Vagina (tissue), 2 donors: Measurements from ENCODE around the gene HNF1A. TPM values are rescaled to one million over a fixed set of nuclear protein-coding genes. Genes with fewer than 3 reads are reported as not detected.
A peak's percentile ranks its signal among the peaks of the same experiment; 100 is the strongest.
"Not testable (repeated sequence)": the region's sequence is repeated elsewhere in the genome, so short reads cannot be mapped to it uniquely, and the experiment has no call there.

Experiments
- DNase-seq, 2 donors: peaks; one replicate each; pipeline ENCODE4 v3.0.0-alpha.2; 2017; ENCODE audit errors: extremely low spot score in 2 of 2
- H3K27ac ChIP-seq: fragments of 200-600 bp; sonication (generic); one replicate; pipeline ENCODE4 v1.5.1; 2019
- H3K27me3 ChIP-seq: fragments of 200-600 bp; sonication (generic); one replicate; pipeline ENCODE4 v1.5.1; 2019
- H3K36me3 ChIP-seq, 2 donors: fragments of 200-600 bp; sonication (generic); one replicate each; pipeline ENCODE4 v1.5.1; 2017 to 2019
- H3K4me1 ChIP-seq: fragments of 200-600 bp; sonication (generic); one replicate; pipeline ENCODE4 v1.5.1; 2019
- H3K4me3 ChIP-seq, 2 donors: fragments of 200-600 bp; sonication (generic); 1 replicate in 1 of 2; 2 replicates in 1 of 2; pipeline ENCODE4 v1.5.1; 2016 to 2019
- H3K9me3 ChIP-seq: fragments of 200-600 bp; sonication (generic); one replicate; pipeline ENCODE4 v1.5.1; 2019
- POLR2A ChIP-seq, 2 donors: fragments of 450-650 bp; IDR thresholded peaks; one replicate each; pipeline ENCODE4 v1.6.1; 2017; ENCODE audit warnings: antibody characterized with exemption in 2 of 2, mild to moderate bottlenecking in 2 of 2, moderate library complexity in 2 of 2
- POLR2AphosphoS5 ChIP-seq, 2 donors: sonication (generic); formaldehyde crosslinking; IDR thresholded peaks; one replicate each; pipeline ENCODE4 v1.9.0; 2017; ENCODE audit warnings: antibody characterized with exemption in 2 of 2, mild to moderate bottlenecking in 2 of 2, low read depth in 1 of 2; ENCODE audit not compliant: insufficient read depth in 1 of 2
- intact Hi-C: fragments of 100-400 bp; cut with DNase I; formaldehyde crosslinking; loops from one replicate; pipeline ENCODE4 v1.15.1; 2023
- total RNA-seq: library from RNA; depleted of rRNA; stranded (reverse); fragments of >200 nt; gene quantifications from one replicate; pipeline ENCODE4 v1.2.3, GENCODE V29; 2016
- TF ChIP-seq, protein P1 (sequence below), 3 experiments: fragments of 450-650 bp in 2 of 3; fragments of 200-600 bp in 1 of 3; sonication (generic) in 1 of 3; IDR thresholded peaks; one replicate each; pipeline ENCODE4 v1.5.1; 2017 to 2019; ENCODE audit warnings: antibody characterized with exemption in 3 of 3, mild to moderate bottlenecking in 2 of 3, moderate library complexity in 2 of 3

HNF1A gene
- total RNA-seq, 1 donor from 2014 or later, result not detected

DNA sequence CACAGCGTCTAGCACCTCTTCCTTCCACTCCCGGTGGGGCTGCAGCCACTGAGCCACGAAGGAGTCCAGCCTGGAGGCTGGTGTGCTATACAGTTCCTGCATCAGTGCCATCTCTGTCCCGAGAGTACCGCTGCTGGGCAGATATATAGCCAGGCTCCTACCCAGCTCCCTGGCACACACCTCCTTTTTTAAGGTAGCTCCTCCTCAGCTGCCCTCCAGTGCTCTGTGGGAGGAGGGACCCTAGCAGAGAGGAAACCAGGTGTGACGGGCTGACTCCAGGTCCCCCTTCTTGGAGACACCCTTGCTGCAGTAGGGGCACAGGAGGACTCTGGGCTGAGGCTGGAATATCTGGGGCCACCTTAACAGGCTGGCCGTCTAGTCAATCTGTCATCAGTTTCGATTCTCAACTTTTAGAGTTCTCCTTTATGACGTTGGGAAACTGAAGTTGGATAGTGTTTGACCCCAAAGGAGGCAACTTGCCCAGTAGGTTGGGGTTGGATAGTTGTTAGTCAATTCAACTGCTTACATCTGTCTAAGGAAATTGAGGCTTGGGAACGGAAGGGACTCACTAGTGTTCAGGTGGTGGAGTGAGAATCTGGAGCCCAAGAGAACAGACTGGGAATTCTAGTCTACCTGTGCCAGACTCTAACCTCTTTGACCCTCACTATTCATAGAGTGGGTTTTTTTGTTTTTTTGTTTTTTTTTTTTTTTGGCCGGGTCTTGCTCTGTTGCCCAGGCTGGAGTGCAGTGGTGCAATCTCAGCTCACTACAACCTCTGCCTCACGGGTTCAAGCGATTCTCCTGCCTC lies 60.7 kb downstream of the HNF1A start, which contains the start of gene OASL:
OASL (minus strand) TSS at position 386 of the 808 bp plus-strand sequence; CDS start at position 111, 275 bp downstream.
- DNase-seq, result no peak

DNA sequence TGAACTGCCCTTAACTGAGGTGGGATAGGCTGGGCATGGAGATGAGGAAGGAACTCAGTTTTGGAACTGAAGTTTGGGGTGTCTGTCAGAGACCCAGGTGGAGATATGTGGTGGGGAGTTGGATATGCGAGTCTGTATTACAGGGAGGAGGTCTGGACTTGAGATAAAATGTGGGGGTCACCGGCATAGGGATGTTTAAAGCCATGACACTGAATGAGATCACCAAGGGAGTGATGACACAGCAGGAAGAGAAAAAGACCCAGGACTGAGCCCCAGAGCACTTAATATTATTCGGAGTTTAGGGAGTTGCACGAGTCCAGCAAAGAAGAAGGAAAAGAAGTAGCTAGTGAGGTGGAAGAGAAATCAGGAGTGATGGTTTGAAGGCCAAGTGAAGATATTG lies 64.7 kb downstream of the HNF1A start:
- H3K4me1 ChIP-seq, result peaks cover 12% of the 10 kb centered on the region
- no peak overlapping the region for H3K27ac ChIP-seq
- H3K27me3 ChIP-seq, result no peaks in the 10 kb centered on the region
- intact Hi-C loops, result no loop called here
- no peak for TF ChIP-seq POLR2AphosphoS5 (IDR thresholded peaks at IDR 0.05; ENCODE audit: insufficient read depth in 1 of 2, low read depth in 1 of 2)
- no peaks in the 10 kb centered on the region for H3K9me3 ChIP-seq
- no peak overlapping the region for H3K4me3 ChIP-seq
- DNase-seq, result no peak
- H3K36me3 ChIP-seq, result no peaks in the 10 kb centered on the region

More for the DNA sequence above, 60.7 kb downstream of the HNF1A start, which contains the start of gene OASL:
- TF ChIP-seq POLR2AphosphoS5 (IDR thresholded peaks at IDR 0.05; ENCODE audit: insufficient read depth in 1 of 2, low read depth in 1 of 2) (peak in 1 of 2 donors; percentile 66), POLR2A (IDR thresholded peaks at IDR 0.05) (no peak)
- no peaks in the 10 kb centered on the region for H3K27me3 ChIP-seq
- H3K36me3 ChIP-seq, result no peaks in the 10 kb centered on the region
- H3K4me3 ChIP-seq, result peak within 1 kb of the TSS; percentile 38 to 46
- no peak within 1 kb of the TSS for H3K27ac ChIP-seq
- peaks cover 12% of the 10 kb centered on the region for H3K4me1 ChIP-seq
- H3K9me3 ChIP-seq, result no peaks in the 10 kb centered on the region
- intact Hi-C loops, result no loop called here

DNA sequence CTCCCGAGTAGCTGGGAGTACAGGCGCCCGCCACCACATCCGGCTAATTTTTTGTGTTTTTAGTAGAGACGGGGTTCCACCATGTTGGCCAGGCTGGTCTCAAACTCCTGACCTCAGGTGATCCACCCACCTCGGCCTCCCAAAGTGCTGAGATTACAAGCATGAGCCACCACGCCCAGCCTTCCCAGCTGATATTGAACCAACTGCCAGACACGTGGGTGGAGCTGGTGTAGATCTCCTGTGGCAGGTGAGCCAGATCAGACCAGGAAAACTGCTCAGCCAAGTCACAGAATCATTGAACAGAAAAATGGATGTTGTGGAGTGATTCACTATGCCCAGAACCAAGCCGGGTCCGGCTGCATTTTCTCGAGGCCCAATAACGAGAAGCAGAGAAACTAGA lies 69.1 kb downstream of the HNF1A start:
- H3K36me3 ChIP-seq, H3K9me3 ChIP-seq, DNase-seq, H3K4me3 ChIP-seq, intact Hi-C loops, H3K4me1 ChIP-seq, H3K27ac ChIP-seq, H3K27me3 ChIP-seq: not testable (repeated sequence)

DNA sequence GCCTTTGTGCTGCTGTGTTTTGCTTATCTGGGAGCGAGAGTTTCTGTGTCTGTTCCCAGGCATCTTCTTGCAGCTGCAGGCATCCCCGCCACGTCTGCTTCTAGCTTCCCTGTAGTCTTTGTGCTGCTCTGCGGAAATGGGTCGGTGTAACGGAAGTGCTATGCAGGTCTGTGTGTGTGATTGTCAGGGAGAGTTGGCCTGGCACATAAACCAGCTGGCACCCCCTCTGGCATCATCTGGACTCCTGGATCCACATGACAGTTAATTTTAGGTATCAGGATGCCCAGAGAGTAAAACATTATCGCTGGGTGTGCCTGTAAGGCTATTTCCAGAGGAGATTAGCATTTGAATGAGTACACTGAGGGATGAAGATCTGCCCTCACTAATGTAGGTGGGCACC lies 70.1 kb downstream of the HNF1A start:
- no peak overlapping the region for H3K4me3 ChIP-seq
- intact Hi-C loops, result no loop called here
- no peaks in the 10 kb centered on the region for H3K9me3 ChIP-seq
- DNase-seq, result no peak
- H3K36me3 ChIP-seq, result no peaks in the 10 kb centered on the region
- no peaks in the 10 kb centered on the region for H3K27me3 ChIP-seq
- H3K27ac ChIP-seq, result no peak overlapping the region
- H3K4me1 ChIP-seq, result no peaks in the 10 kb centered on the region
- TF ChIP-seq, protein P1, sequence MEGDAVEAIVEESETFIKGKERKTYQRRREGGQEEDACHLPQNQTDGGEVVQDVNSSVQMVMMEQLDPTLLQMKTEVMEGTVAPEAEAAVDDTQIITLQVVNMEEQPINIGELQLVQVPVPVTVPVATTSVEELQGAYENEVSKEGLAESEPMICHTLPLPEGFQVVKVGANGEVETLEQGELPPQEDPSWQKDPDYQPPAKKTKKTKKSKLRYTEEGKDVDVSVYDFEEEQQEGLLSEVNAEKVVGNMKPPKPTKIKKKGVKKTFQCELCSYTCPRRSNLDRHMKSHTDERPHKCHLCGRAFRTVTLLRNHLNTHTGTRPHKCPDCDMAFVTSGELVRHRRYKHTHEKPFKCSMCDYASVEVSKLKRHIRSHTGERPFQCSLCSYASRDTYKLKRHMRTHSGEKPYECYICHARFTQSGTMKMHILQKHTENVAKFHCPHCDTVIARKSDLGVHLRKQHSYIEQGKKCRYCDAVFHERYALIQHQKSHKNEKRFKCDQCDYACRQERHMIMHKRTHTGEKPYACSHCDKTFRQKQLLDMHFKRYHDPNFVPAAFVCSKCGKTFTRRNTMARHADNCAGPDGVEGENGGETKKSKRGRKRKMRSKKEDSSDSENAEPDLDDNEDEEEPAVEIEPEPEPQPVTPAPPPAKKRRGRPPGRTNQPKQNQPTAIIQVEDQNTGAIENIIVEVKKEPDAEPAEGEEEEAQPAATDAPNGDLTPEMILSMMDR (IDR thresholded peaks at IDR 0.05), result no peak
- TF ChIP-seq POLR2AphosphoS5 (IDR thresholded peaks at IDR 0.05; ENCODE audit: insufficient read depth in 1 of 2, low read depth in 1 of 2), result no peak
- TF ChIP-seq POLR2A (IDR thresholded peaks at IDR 0.05), result no peak

DNA sequence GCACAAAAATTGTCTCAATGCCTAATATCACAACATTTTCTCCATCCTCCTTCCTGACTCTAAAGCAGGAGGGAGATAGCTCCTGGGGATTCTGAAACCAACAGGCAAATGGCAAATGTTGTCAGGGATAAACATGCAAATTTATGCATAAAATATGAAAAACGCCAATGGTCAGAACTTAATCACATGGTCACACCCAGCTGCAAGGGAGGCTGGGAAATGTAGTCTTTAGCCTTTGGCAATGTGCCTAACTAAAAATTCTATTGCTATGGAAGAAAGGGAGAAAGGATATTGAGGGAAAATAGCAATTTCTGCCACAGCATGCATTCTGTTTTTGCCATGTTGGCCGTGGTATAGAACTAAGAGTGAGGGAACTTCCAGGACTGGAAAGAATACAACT lies 72.4 kb downstream of the HNF1A start:
- no peak for TF ChIP-seq POLR2AphosphoS5 (IDR thresholded peaks at IDR 0.05; ENCODE audit: insufficient read depth in 1 of 2, low read depth in 1 of 2)
- H3K27me3 ChIP-seq, result no peaks in the 10 kb centered on the region
- intact Hi-C loops, result no loop called here
- no peak overlapping the region for H3K4me3 ChIP-seq
- no peaks in the 10 kb centered on the region for H3K4me1 ChIP-seq
- H3K27ac ChIP-seq, result no peak overlapping the region
- no peaks in the 10 kb centered on the region for H3K9me3 ChIP-seq
- no peak for DNase-seq
- H3K36me3 ChIP-seq, result no peaks in the 10 kb centered on the region

Other genes with a start within 250 kb of the HNF1A start
- gene SPPL3, start 74.2 kb upstream of the HNF1A start, total RNA-seq, result 48.9 TPM
- 7.4 TPM for gene C12orf43, start 37.9 kb downstream of the HNF1A start, total RNA-seq
- 0.98 TPM for gene OASL, start 60.7 kb downstream of the HNF1A start, total RNA-seq
- gene P2RX7, start 154.3 kb downstream of the HNF1A start, total RNA-seq, result 8.6 TPM
- 26.5 TPM for gene P2RX4, start 231.6 kb downstream of the HNF1A start, total RNA-seq